K562 (cell line): ENCODE measurements around the gene KIF26B.

Experiments
- CHCHD3 ChIP-seq: fragments of 250-450 bp; sonication (Bioruptor Pico); IDR thresholded peaks from 2 replicates; pipeline ENCODE4 v2.1.2; 2022; ENCODE audit warnings: mild to moderate bottlenecking
- MTA3 ChIP-seq: fragments of 450-650 bp; formaldehyde crosslinking; IDR thresholded peaks from 2 replicates; pipeline ENCODE4 v1.6.1; 2017; ENCODE audit warnings: mild to moderate bottlenecking, borderline replicate concordance
- NR0B1 ChIP-seq: fragments of 450-650 bp; IDR thresholded peaks from one replicate; pipeline ENCODE4 v1.6.1; 2018; ENCODE audit warnings: mild to moderate bottlenecking, moderate library complexity; ENCODE audit not compliant: partially characterized antibody

DNA sequence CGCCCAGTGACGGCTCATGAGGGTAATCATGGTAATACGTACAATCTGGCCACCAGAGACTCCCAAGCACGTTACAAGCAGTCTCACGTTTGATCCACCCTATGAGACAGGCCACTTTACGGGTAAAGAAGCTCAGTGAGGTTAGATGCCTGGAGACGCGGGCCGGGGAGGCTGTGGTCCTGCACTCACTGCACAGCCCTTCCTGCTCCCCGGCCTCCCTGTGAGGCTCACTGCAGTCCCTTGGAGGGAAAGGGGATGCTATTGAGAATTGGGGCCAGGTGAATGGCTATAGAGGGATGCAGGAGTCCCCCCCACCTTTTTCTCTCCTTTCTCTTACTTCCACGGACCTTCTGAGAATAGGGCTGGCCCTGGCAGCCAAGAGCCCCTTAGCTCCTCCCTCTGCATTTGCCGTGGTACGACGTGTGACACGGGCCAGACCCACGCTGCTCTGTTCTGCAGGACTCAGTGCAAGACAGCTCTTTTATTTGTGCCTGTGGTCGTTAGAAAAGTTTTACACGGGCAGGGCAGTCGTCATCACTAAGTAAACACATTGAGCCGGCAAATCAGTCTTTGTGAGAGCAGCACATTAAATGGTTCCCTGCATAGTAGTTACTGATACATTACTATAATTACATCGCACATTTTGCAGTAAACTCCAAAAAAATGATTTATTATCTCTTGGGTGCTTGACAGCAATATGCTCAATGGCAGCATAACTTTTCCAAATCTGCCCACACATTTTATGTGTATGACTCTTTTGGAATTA, 18.8 kb downstream of the KIF26B start:
- TF ChIP-seq NR0B1 (no peak), MTA3 (no peak), CHCHD3 (CRISPR knock-in tag) (no peak)
